Prostate gland (tissue), 2 donors: ENCODE data around the gene NOXO1.

Experiments used
- CTCF ChIP-seq, 4 experiments: fragments of 200-600 bp in 2 of 4; fragments of 450-650 bp in 2 of 4; sonication (generic) in 2 of 4; IDR thresholded peaks; 1 replicate in 3 of 4; 2 replicates in 1 of 4; pipeline ENCODE4 v1.5.1; 2016 to 2019; ENCODE audit warnings: antibody characterized with exemption in 4 of 4, mild to moderate bottlenecking in 2 of 4, moderate library complexity in 2 of 4
- POLR2AphosphoS5 ChIP-seq: sonication (generic); formaldehyde crosslinking; IDR thresholded peaks from one replicate; pipeline ENCODE4 v1.6.1; 2017; ENCODE audit warnings: antibody characterized with exemption

GRCh38 chr16:1976216-1976520 is 5.1 kb downstream of the NOXO1 start:
- TF ChIP-seq CTCF (IDR thresholded peaks at IDR 0.05) (no peak), POLR2AphosphoS5 (no peak)
